T-helper 1 cell treated with Interleukin-12 subunit alpha and Interleukin-12 subunit beta and Interleukin-4 antibody, amounts not matched to agents 30 μg/mL and 1 μg/mL, for 36 hours (primary cell): Measurements from ENCODE around the gene MYO15B.

Experiments
- H3K27ac Mint-ChIP-seq: one replicate; pipeline ENCODE4 v1.8.0; 2021; ENCODE audit warnings: mild to moderate bottlenecking, mixed read lengths
- H3K27me3 Mint-ChIP-seq: one replicate; pipeline ENCODE4 v1.8.0; 2021; ENCODE audit warnings: low read depth, mixed read lengths
- H3K36me3 Mint-ChIP-seq: one replicate; pipeline ENCODE4 v1.8.0; 2021; ENCODE audit warnings: low read depth, mixed read lengths
- H3K4me1 Mint-ChIP-seq: one replicate; pipeline ENCODE4 v1.8.0; 2021; ENCODE audit warnings: low read depth, mixed read lengths
- H3K4me3 Mint-ChIP-seq: one replicate; pipeline ENCODE4 v1.8.0; 2021; ENCODE audit warnings: mild to moderate bottlenecking, moderate library complexity, mixed read lengths
- H3K9me3 Mint-ChIP-seq: one replicate; pipeline ENCODE4 v1.8.0; 2021; ENCODE audit warnings: mixed read lengths

Gene MYO15B

GRCh38 chr17:75638893-75639292 is 51.3 kb downstream of the MYO15B start:
- Mint-ChIP-seq H3K27ac (no peak overlapping the region), H3K36me3 (no peaks in the 10 kb centered on the region), H3K4me1 (peaks cover 4% of the 10 kb centered on the region), H3K27me3 (no peaks in the 10 kb centered on the region), H3K4me3 (no peak overlapping the region), H3K9me3 (no peaks in the 10 kb centered on the region)

- Mint-ChIP-seq H3K4me3 (no peak overlapping the region), H3K4me1 (peaks cover 4% of the 10 kb centered on the region), H3K27ac (no peak overlapping the region), H3K9me3 (no peaks in the 10 kb centered on the region), H3K36me3 (no peaks in the 10 kb centered on the region), H3K27me3 (no peaks in the 10 kb centered on the region)
Observed at GRCh38 chr17:75639327-75639726, 51.7 kb downstream of the MYO15B start.

GRCh38 chr17:75639771-75640555 is 52.4 kb downstream of the MYO15B start:
- H3K27me3 Mint-ChIP-seq: no peaks in the 10 kb centered on the region
- H3K27ac Mint-ChIP-seq: no peak overlapping the region
- H3K36me3 Mint-ChIP-seq: no peaks in the 10 kb centered on the region
- no peak overlapping the region for H3K4me3 Mint-ChIP-seq
- H3K4me1 Mint-ChIP-seq: peaks cover 4% of the 10 kb centered on the region
- H3K9me3 Mint-ChIP-seq: no peaks in the 10 kb centered on the region

GRCh38 chr17:75640556-75641119 is 53.0 kb downstream of the MYO15B start:
- H3K4me1 Mint-ChIP-seq: peaks cover 4% of the 10 kb centered on the region
- H3K27ac Mint-ChIP-seq: no peak overlapping the region
- no peak overlapping the region for H3K4me3 Mint-ChIP-seq
- H3K27me3 Mint-ChIP-seq: no peaks in the 10 kb centered on the region
- H3K36me3 Mint-ChIP-seq: no peaks in the 10 kb centered on the region
- H3K9me3 Mint-ChIP-seq: no peaks in the 10 kb centered on the region

- H3K27ac Mint-ChIP-seq: no peak overlapping the region
- no peaks in the 10 kb centered on the region for H3K27me3 Mint-ChIP-seq
- H3K36me3 Mint-ChIP-seq: no peaks in the 10 kb centered on the region
- peaks cover 7% of the 10 kb centered on the region for H3K4me1 Mint-ChIP-seq
- H3K4me3 Mint-ChIP-seq: no peak overlapping the region
- no peaks in the 10 kb centered on the region for H3K9me3 Mint-ChIP-seq
Observed at GRCh38 chr17:75641343-75641742, 53.7 kb downstream of the MYO15B start.

GRCh38 chr17:75642182-75642783 is 54.7 kb downstream of the MYO15B start:
- Mint-ChIP-seq H3K27ac (no peak overlapping the region), H3K4me3 (no peak overlapping the region), H3K27me3 (no peaks in the 10 kb centered on the region)

GRCh38 chr17:75642784-75643642 is 55.4 kb downstream of the MYO15B start:
- Mint-ChIP-seq H3K36me3 (no peaks in the 10 kb centered on the region), H3K4me3 (no peak overlapping the region), H3K4me1 (peaks cover 7% of the 10 kb centered on the region), H3K27ac (no peak overlapping the region), H3K27me3 (no peaks in the 10 kb centered on the region), H3K9me3 (no peaks in the 10 kb centered on the region)

More at GRCh38 chr17:75642182-75642783, 54.7 kb downstream of the MYO15B start:
- Mint-ChIP-seq H3K36me3 (no peaks in the 10 kb centered on the region), H3K9me3 (no peaks in the 10 kb centered on the region), H3K4me1 (peaks cover 7% of the 10 kb centered on the region)

- no peak overlapping the region for H3K4me3 Mint-ChIP-seq
- H3K27me3 Mint-ChIP-seq: no peaks in the 10 kb centered on the region
- H3K4me1 Mint-ChIP-seq: peaks cover 7% of the 10 kb centered on the region
- H3K36me3 Mint-ChIP-seq: no peaks in the 10 kb centered on the region
- no peak overlapping the region for H3K27ac Mint-ChIP-seq
- H3K9me3 Mint-ChIP-seq: no peaks in the 10 kb centered on the region
Observed at GRCh38 chr17:75643643-75644017, 56.0 kb downstream of the MYO15B start.

- Mint-ChIP-seq H3K4me1 (peaks cover 7% of the 10 kb centered on the region), H3K4me3 (no peak overlapping the region), H3K27ac (no peak overlapping the region), H3K27me3 (no peaks in the 10 kb centered on the region), H3K36me3 (peaks cover 2% of the 10 kb centered on the region), H3K9me3 (no peaks in the 10 kb centered on the region)
Observed at GRCh38 chr17:75645501-75645888, 57.9 kb downstream of the MYO15B start.

GRCh38 chr17:75645889-75646637 is 58.5 kb downstream of the MYO15B start:
- peaks cover 7% of the 10 kb centered on the region for H3K4me1 Mint-ChIP-seq
- H3K27ac Mint-ChIP-seq: peak overlapping the region; percentile 10
- H3K4me3 Mint-ChIP-seq: no peak overlapping the region

GRCh38 chr17:75646638-75646992 is 59.0 kb downstream of the MYO15B start:
- Mint-ChIP-seq H3K27ac (no peak overlapping the region), H3K36me3 (peaks cover 5% of the 10 kb centered on the region), H3K9me3 (no peaks in the 10 kb centered on the region), H3K4me1 (peaks cover 7% of the 10 kb centered on the region), H3K27me3 (no peaks in the 10 kb centered on the region), H3K4me3 (no peak overlapping the region)

More at GRCh38 chr17:75645889-75646637, 58.5 kb downstream of the MYO15B start:
- no peaks in the 10 kb centered on the region for H3K9me3 Mint-ChIP-seq
- peaks cover 5% of the 10 kb centered on the region for H3K36me3 Mint-ChIP-seq
- no peaks in the 10 kb centered on the region for H3K27me3 Mint-ChIP-seq

- Mint-ChIP-seq H3K4me3 (no peak overlapping the region), H3K36me3 (peaks cover 5% of the 10 kb centered on the region), H3K27ac (no peak overlapping the region), H3K27me3 (no peaks in the 10 kb centered on the region), H3K9me3 (no peaks in the 10 kb centered on the region), H3K4me1 (peaks cover 7% of the 10 kb centered on the region)
Observed at GRCh38 chr17:75647061-75647460, 59.5 kb downstream of the MYO15B start.

GRCh38 chr17:75647921-75648320 is 60.3 kb downstream of the MYO15B start:
- peaks cover 3% of the 10 kb centered on the region for H3K4me1 Mint-ChIP-seq
- H3K36me3 Mint-ChIP-seq: peaks cover 5% of the 10 kb centered on the region
- no peaks in the 10 kb centered on the region for H3K27me3 Mint-ChIP-seq
- H3K9me3 Mint-ChIP-seq: no peaks in the 10 kb centered on the region
- no peak overlapping the region for H3K27ac Mint-ChIP-seq
- no peak overlapping the region for H3K4me3 Mint-ChIP-seq

GRCh38 chr17:75649687-75650086 is 62.1 kb downstream of the MYO15B start:
- Mint-ChIP-seq H3K36me3 (peaks cover 5% of the 10 kb centered on the region), H3K9me3 (no peaks in the 10 kb centered on the region), H3K4me1 (peaks cover 3% of the 10 kb centered on the region), H3K4me3 (no peak overlapping the region), H3K27ac (no peak overlapping the region), H3K27me3 (no peaks in the 10 kb centered on the region)
